SK-N-SH (cell line): ENCODE measurements around the gene GHRL.

Experiments
- CHD2 ChIP-seq: fragments of 150-350 bp; IDR thresholded peaks from 2 replicates; pipeline ENCODE4 v1.6.1; 2018; ENCODE audit warnings: low read length; ENCODE audit not compliant: partially characterized antibody
- CTCF ChIP-seq: fragments of 200-600 bp; sonication (generic); IDR thresholded peaks from 2 replicates; pipeline ENCODE4 v1.6.1; 2017; ENCODE audit warnings: antibody characterized with exemption, mild to moderate bottlenecking, moderate library complexity
- EP300 ChIP-seq, 2 experiments: IDR thresholded peaks; 2 replicates each; pipeline versions ENCODE4 v1.4.0 to v1.6.1; 2012; ENCODE audit warnings: borderline replicate concordance in 1 of 2, low read depth in 1 of 2, low read length in 1 of 2
- EZH2phosphoT487 ChIP-seq: fragments of 200-600 bp; sonication (generic); IDR thresholded peaks from 2 replicates; pipeline ENCODE4 v1.6.1; 2017; ENCODE audit warnings: low read depth, mixed run types, mild to moderate bottlenecking, antibody characterized with exemption, moderate library complexity, borderline replicate concordance
- FOSL2 ChIP-seq: IDR thresholded peaks from 2 replicates; pipeline ENCODE4 v1.4.0; 2012; ENCODE audit warnings: low read depth, mild to moderate bottlenecking, moderate library complexity, borderline replicate concordance
- FOXM1 ChIP-seq: IDR thresholded peaks from 2 replicates; pipeline ENCODE4 v1.4.0; 2012; ENCODE audit warnings: low read depth, mild to moderate bottlenecking
- JUND ChIP-seq: IDR thresholded peaks from 2 replicates; pipeline ENCODE4 v1.4.0; 2012
- NFIC ChIP-seq: IDR thresholded peaks from 2 replicates; pipeline ENCODE4 v1.4.0; 2012; ENCODE audit warnings: borderline replicate concordance
- RAD21 ChIP-seq: IDR thresholded peaks from 2 replicates; pipeline ENCODE4 v1.6.1; 2012; ENCODE audit warnings: mild to moderate bottlenecking, low read length
- RCOR1 ChIP-seq: fragments of 150-350 bp; IDR thresholded peaks from 2 replicates; pipeline ENCODE4 v1.6.1; 2017; ENCODE audit warnings: antibody characterized with exemption, low read length
- RFX5 ChIP-seq: IDR thresholded peaks from 2 replicates; pipeline ENCODE4 v1.6.1; 2012; ENCODE audit warnings: mild to moderate bottlenecking, improper control_type of control experiment, low read length
- RXRA ChIP-seq: IDR thresholded peaks from 2 replicates; pipeline ENCODE4 v1.4.0; 2012; ENCODE audit warnings: low read depth, mild to moderate bottlenecking, borderline replicate concordance
- TEAD4 ChIP-seq: IDR thresholded peaks from 2 replicates; pipeline ENCODE4 v1.4.0; 2012; ENCODE audit warnings: mild to moderate bottlenecking, borderline replicate concordance; ENCODE audit not compliant: insufficient read depth
- YY1 ChIP-seq: IDR thresholded peaks from 2 replicates; pipeline ENCODE4 v1.4.0; 2012; ENCODE audit warnings: low read depth, mild to moderate bottlenecking

- no peak for TF ChIP-seq CTCF
- TF ChIP-seq RCOR1 = no peak
- no peak for TF ChIP-seq RXRA
- TF ChIP-seq FOSL2 = no peak
- TF ChIP-seq RFX5 = no peak
- TF ChIP-seq TEAD4 = no peak
- TF ChIP-seq EZH2phosphoT487 = no peak
- no peak for TF ChIP-seq JUND
- TF ChIP-seq NFIC = no peak
- TF ChIP-seq RAD21 = no peak
- no peak for TF ChIP-seq CHD2
- TF ChIP-seq EP300 (IDR thresholded peaks at IDR 0.05; ENCODE audit: borderline replicate concordance in 1 of 2, low read depth in 1 of 2, low read length in 1 of 2) = no peak
- no peak for TF ChIP-seq YY1
- TF ChIP-seq FOXM1 = no peak
Measured at GRCh38 chr3:10285272-10286132, 7.2 kb downstream of the GHRL start.
